Left ventricle myocardium inferior (tissue), 1 donor: ENCODE measurements around the gene STX8. TPM values are rescaled to one million over a fixed set of nuclear protein-coding genes. Genes with fewer than 3 reads are reported as not detected.

Source experiments
- DNase-seq: peaks from one replicate; pipeline ENCODE4 v3.0.0-alpha.2; 2020
- H3K27ac ChIP-seq: fragments of 200-600 bp; replicated peaks from 2 replicates; pipeline ENCODE4 v1.8.0; 2021
- H3K27me3 ChIP-seq: fragments of 200-600 bp; 2 replicates; pipeline ENCODE4 v1.8.0; 2021; ENCODE audit warnings: low read depth
- H3K36me3 ChIP-seq: fragments of 200-600 bp; 2 replicates; pipeline ENCODE4 v1.8.0; 2021
- H3K4me1 ChIP-seq: fragments of 200-600 bp; 2 replicates; pipeline ENCODE4 v1.8.0; 2021
- H3K4me3 ChIP-seq: fragments of 200-600 bp; 2 replicates; pipeline ENCODE4 v1.8.0; 2021; ENCODE audit warnings: mild to moderate bottlenecking, moderate library complexity
- H3K9me3 ChIP-seq: fragments of 200-600 bp; replicated peaks from 2 replicates; pipeline ENCODE4 v1.8.0; 2021
- intact Hi-C: fragments of 100-400 bp; cut with micrococcal nuclease; formaldehyde crosslinking; loops from one replicate; pipeline ENCODE4 v1.11.0; 2022
- total RNA-seq: library from RNA; stranded (reverse); fragmentation: NEBNext Ultra II Directional; extraction: Animal tissue kit (Norgen Biotek cat#: 25700); gene quantifications from one replicate; pipeline ENCODE4 v1.2.1, GENCODE V29; 2021
- TF ChIP-seq, protein P1 (sequence below): fragments of 200-600 bp; IDR thresholded peaks from 2 replicates; pipeline ENCODE4 v1.8.0; 2021; ENCODE audit warnings: antibody characterized with exemption, mild to moderate bottlenecking, borderline replicate concordance
- donor health status: DM: no; HTN: yes; CAD: no; lungs with severe emphysema.

Gene STX8
- total RNA-seq, 1 donor from 2014 or later: 61.3 TPM

- no peak overlapping the region for H3K27ac ChIP-seq
- H3K27me3 ChIP-seq: no peaks in the 10 kb centered on the region
- no peaks in the 10 kb centered on the region for H3K4me1 ChIP-seq
- no peak overlapping the region for H3K4me3 ChIP-seq
- no peaks in the 10 kb centered on the region for H3K36me3 ChIP-seq
- DNase-seq: no peak
- peaks cover 7% of the 10 kb centered on the region for H3K9me3 ChIP-seq
- intact Hi-C loops: no loop called here
- TF ChIP-seq, protein P1, sequence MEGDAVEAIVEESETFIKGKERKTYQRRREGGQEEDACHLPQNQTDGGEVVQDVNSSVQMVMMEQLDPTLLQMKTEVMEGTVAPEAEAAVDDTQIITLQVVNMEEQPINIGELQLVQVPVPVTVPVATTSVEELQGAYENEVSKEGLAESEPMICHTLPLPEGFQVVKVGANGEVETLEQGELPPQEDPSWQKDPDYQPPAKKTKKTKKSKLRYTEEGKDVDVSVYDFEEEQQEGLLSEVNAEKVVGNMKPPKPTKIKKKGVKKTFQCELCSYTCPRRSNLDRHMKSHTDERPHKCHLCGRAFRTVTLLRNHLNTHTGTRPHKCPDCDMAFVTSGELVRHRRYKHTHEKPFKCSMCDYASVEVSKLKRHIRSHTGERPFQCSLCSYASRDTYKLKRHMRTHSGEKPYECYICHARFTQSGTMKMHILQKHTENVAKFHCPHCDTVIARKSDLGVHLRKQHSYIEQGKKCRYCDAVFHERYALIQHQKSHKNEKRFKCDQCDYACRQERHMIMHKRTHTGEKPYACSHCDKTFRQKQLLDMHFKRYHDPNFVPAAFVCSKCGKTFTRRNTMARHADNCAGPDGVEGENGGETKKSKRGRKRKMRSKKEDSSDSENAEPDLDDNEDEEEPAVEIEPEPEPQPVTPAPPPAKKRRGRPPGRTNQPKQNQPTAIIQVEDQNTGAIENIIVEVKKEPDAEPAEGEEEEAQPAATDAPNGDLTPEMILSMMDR: no peak
Observed at GRCh38 chr17:9419932-9420453, 155.6 kb downstream of the STX8 start.

- no peaks in the 10 kb centered on the region for H3K27me3 ChIP-seq
- no peak for DNase-seq
- TF ChIP-seq, protein P1: no peak
- peaks cover 6% of the 10 kb centered on the region for H3K4me1 ChIP-seq
- intact Hi-C loops: no loop called here
- peaks cover 7% of the 10 kb centered on the region for H3K9me3 ChIP-seq
- no peak overlapping the region for H3K27ac ChIP-seq
- H3K36me3 ChIP-seq: no peaks in the 10 kb centered on the region
- H3K4me3 ChIP-seq: no peak overlapping the region
Observed at GRCh38 chr17:9414471-9414870, 161.1 kb downstream of the STX8 start.

GRCh38 chr17:9410737-9411136, 164.9 kb downstream of the STX8 start:
- TF ChIP-seq, protein P1: no peak
- intact Hi-C loops: no loop called here
- Histone ChIP-seq H3K9me3 (no peaks in the 10 kb centered on the region), H3K36me3 (no peaks in the 10 kb centered on the region), H3K27ac (no peak overlapping the region), H3K27me3 (no peaks in the 10 kb centered on the region), H3K4me3 (no peak overlapping the region), H3K4me1 (peaks cover 16% of the 10 kb centered on the region)
- DNase-seq: no peak

DNA sequence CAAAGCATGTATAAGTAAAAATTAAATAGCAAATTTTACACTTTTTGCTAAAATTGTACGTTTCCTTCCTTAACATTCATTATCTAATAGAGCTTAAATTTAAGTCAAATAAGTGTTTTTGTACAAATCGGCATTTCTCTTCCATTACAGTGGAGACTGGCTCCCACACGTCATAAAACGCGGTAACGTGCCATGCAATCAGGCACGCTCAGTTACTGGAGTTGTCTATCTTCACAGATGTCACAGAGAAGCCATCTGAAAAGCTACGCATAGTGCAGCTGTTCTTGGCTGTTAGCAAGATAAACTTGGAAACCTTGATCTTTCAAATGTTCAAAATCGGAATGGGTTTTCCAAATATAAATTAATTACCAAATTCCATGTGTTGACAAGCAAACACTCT, 165.3 kb downstream of the STX8 start:
- intact Hi-C loops: no loop called here
- TF ChIP-seq, protein P1: no peak
- H3K27ac ChIP-seq: no peak overlapping the region

DNA sequence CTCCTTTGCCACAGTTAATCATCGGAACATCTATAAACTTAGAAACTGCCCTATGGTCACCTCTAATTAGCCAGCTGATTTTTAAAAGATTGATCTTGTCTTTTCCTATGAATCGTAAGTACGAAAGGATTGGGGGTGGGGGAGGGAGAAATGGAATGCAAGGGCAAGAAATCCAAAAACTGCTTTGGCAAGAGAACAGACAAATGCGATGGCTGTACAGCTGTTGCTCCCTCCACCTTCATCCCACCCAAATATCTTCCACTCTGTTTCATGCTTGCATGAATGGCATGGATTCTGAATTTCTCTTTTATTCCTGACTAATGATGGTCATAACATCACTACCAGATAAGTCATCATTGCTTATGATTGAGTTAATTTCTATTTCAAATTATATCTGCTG, 165.7 kb downstream of the STX8 start:
- peaks cover 16% of the 10 kb centered on the region for H3K4me1 ChIP-seq
- no peaks in the 10 kb centered on the region for H3K36me3 ChIP-seq
- no peaks in the 10 kb centered on the region for H3K9me3 ChIP-seq
- no peak overlapping the region for H3K4me3 ChIP-seq
- no peaks in the 10 kb centered on the region for H3K27me3 ChIP-seq
- DNase-seq: no peak
- TF ChIP-seq, protein P1: no peak
- H3K27ac ChIP-seq: no peak overlapping the region
- intact Hi-C loops: no loop called here

More for the DNA sequence above, 165.3 kb downstream of the STX8 start:
- Histone ChIP-seq H3K9me3 (no peaks in the 10 kb centered on the region), H3K4me1 (peaks cover 16% of the 10 kb centered on the region), H3K4me3 (no peak overlapping the region), H3K27me3 (no peaks in the 10 kb centered on the region), H3K36me3 (no peaks in the 10 kb centered on the region)
- DNase-seq: no peak
